SK-N-SH (cell line): ENCODE results near the gene ADAMTS6. TPM values are rescaled to one million over a fixed set of nuclear protein-coding genes. Genes with fewer than 3 reads are reported as not detected.
"Not testable (repeated sequence)": the region's sequence is repeated elsewhere in the genome, so short reads cannot be mapped to it uniquely, and the experiment has no call there.

Experiments
- CTCF ChIA-PET: fragments of 300-600, 350-600 bp; formaldehyde crosslinking; extraction: SDS; loops from one replicate; lab custom pipeline; 2021; lab: Yijun Ruan, JAX
- POLR2A ChIA-PET: fragments of 350-600 bp; sonication (Branson Sonifier 250); formaldehyde crosslinking; extraction: SDS; loops from one replicate; lab custom pipeline; 2020; ENCODE audit warnings: antibody characterized with exemption, inconsistent platforms; lab: Yijun Ruan, JAX
- DNase-seq: peaks from one replicate; pipeline ENCODE4 v3.0.0; 2012
- H2AFZ ChIP-seq: fragments of 200-600 bp; sonication (generic); 2 replicates; pipeline ENCODE4 v1.8.1; 2016; ENCODE audit warnings: antibody characterized with exemption, mild to moderate bottlenecking, low read depth
- H3F3A ChIP-seq: fragments of 200-600 bp; sonication (generic); replicated peaks from 2 replicates; pipeline ENCODE3; 2016; ENCODE audit warnings: antibody characterized with exemption, mild to moderate bottlenecking; ENCODE audit not compliant: insufficient read depth
- H3K27ac ChIP-seq, 2 experiments: fragments of 200-500 bp in 1 of 2; fragments of 200-600 bp in 1 of 2; sonication (Bioruptor generic) in 1 of 2; sonication (generic), shearing (Covaris generic) in 1 of 2; 2 replicates each; pipeline versions ENCODE4 v1.5.1 to v1.6.1; 2014 to 2016; ENCODE audit warnings: low read depth in 2 of 2, inconsistent platforms in 1 of 2, low read length in 1 of 2, mild to moderate bottlenecking in 1 of 2, mixed read lengths in 1 of 2
- H3K27me3 ChIP-seq: fragments of 200-600 bp; sonication (generic), shearing (Covaris generic); 2 replicates; pipeline ENCODE4 v1.6.1; 2016; ENCODE audit warnings: mixed run types; ENCODE audit not compliant: insufficient read depth
- H3K36me3 ChIP-seq, 2 experiments: fragments of 200-500 bp in 1 of 2; fragments of 200-600 bp in 1 of 2; sonication (Bioruptor generic) in 1 of 2; sonication (generic) in 1 of 2; replicated peaks in 1 of 2; 2 replicates each; pipeline versions ENCODE3 to v1.5.1; 2014 to 2016; ENCODE audit warnings: low read length in 1 of 2, mild to moderate bottlenecking in 1 of 2; ENCODE audit not compliant: insufficient read depth in 2 of 2, control insufficient read depth in 1 of 2
- H3K4me1 ChIP-seq, 2 experiments: fragments of 200-500 bp in 1 of 2; fragments of 200-600 bp in 1 of 2; sonication (Bioruptor generic) in 1 of 2; sonication (generic), shearing (Covaris generic) in 1 of 2; 2 replicates each; pipeline versions ENCODE4 v1.5.1 to v1.6.1; 2014 to 2016; ENCODE audit warnings: low read depth in 1 of 2, low read length in 1 of 2, mixed run types in 1 of 2; ENCODE audit not compliant: insufficient read depth in 2 of 2, control insufficient read depth in 1 of 2
- H3K4me2 ChIP-seq: fragments of 200-600 bp; sonication (generic), shearing (Covaris generic); 2 replicates; pipeline ENCODE4 v1.6.1; 2017; ENCODE audit warnings: mixed run types
- H3K4me3 ChIP-seq, 2 experiments: fragments of 200-500 bp in 1 of 2; fragments of 200-600 bp in 1 of 2; sonication (Bioruptor generic) in 1 of 2; sonication (generic), shearing (Covaris generic) in 1 of 2; 2 replicates each; pipeline versions ENCODE4 v1.5.1 to v1.8.1; 2014 to 2016; ENCODE audit warnings: low read depth in 2 of 2, inconsistent platforms in 1 of 2, low read length in 1 of 2, mild to moderate bottlenecking in 1 of 2, mixed read lengths in 1 of 2, moderate library complexity in 1 of 2
- H3K79me2 ChIP-seq: fragments of 200-600 bp; sonication (generic); 2 replicates; pipeline ENCODE4 v1.8.1; 2017; ENCODE audit warnings: mild to moderate bottlenecking; ENCODE audit not compliant: insufficient read depth
- H3K9ac ChIP-seq: fragments of 200-600 bp; sonication (generic); 2 replicates; pipeline ENCODE4 v1.6.1; 2017; ENCODE audit warnings: mixed run types
- H3K9me2 ChIP-seq: fragments of 200-600 bp; sonication (generic); 2 replicates; pipeline ENCODE4 v1.6.1; 2017; ENCODE audit warnings: mixed run types
- H3K9me3 ChIP-seq: fragments of 200-600 bp; sonication (generic); 2 replicates; pipeline ENCODE4 v1.6.1; 2017; ENCODE audit warnings: mixed run types, mild to moderate bottlenecking, moderate library complexity
- H4K20me1 ChIP-seq: fragments of 200-600 bp; sonication (generic); 2 replicates; pipeline ENCODE4 v1.6.1; 2017; ENCODE audit warnings: mild to moderate bottlenecking, mixed run types; ENCODE audit not compliant: insufficient read depth
- ELF1 ChIP-seq: IDR thresholded peaks from 2 replicates; pipeline ENCODE4 v1.4.0; 2012
- EZH2phosphoT487 ChIP-seq: fragments of 200-600 bp; sonication (generic); IDR thresholded peaks from 2 replicates; pipeline ENCODE4 v1.6.1; 2017; ENCODE audit warnings: low read depth, mixed run types, mild to moderate bottlenecking, antibody characterized with exemption, moderate library complexity, borderline replicate concordance
- FOSL2 ChIP-seq: IDR thresholded peaks from 2 replicates; pipeline ENCODE4 v1.4.0; 2012; ENCODE audit warnings: low read depth, mild to moderate bottlenecking, moderate library complexity, borderline replicate concordance
- FOXM1 ChIP-seq: IDR thresholded peaks from 2 replicates; pipeline ENCODE4 v1.4.0; 2012; ENCODE audit warnings: low read depth, mild to moderate bottlenecking
- NFIC ChIP-seq: IDR thresholded peaks from 2 replicates; pipeline ENCODE4 v1.4.0; 2012; ENCODE audit warnings: borderline replicate concordance
- PBX3 ChIP-seq: IDR thresholded peaks from 2 replicates; pipeline ENCODE4; 2012
- POLR2AphosphoS5 ChIP-seq: IDR thresholded peaks from 2 replicates; pipeline ENCODE4 v1.6.1; 2012; ENCODE audit warnings: low read depth, low read length
- RCOR1 ChIP-seq: fragments of 150-350 bp; IDR thresholded peaks from 2 replicates; pipeline ENCODE4 v1.6.1; 2017; ENCODE audit warnings: antibody characterized with exemption, low read length
- REST ChIP-seq: IDR thresholded peaks from 2 replicates; pipeline ENCODE4 v1.6.1; 2012; ENCODE audit warnings: mild to moderate bottlenecking, low read depth, low read length, moderate library complexity
- RFX5 ChIP-seq: IDR thresholded peaks from 2 replicates; pipeline ENCODE4 v1.6.1; 2012; ENCODE audit warnings: mild to moderate bottlenecking, improper control_type of control experiment, low read length
- RXRA ChIP-seq: IDR thresholded peaks from 2 replicates; pipeline ENCODE4 v1.4.0; 2012; ENCODE audit warnings: low read depth, mild to moderate bottlenecking, borderline replicate concordance
- TAF1 ChIP-seq: IDR thresholded peaks from 2 replicates; pipeline ENCODE4 v1.6.1; 2012; ENCODE audit warnings: low read depth, mild to moderate bottlenecking, low read length, moderate library complexity, borderline replicate concordance
- TCF12 ChIP-seq: IDR thresholded peaks from 2 replicates; pipeline ENCODE4 v1.4.0; 2012
- TEAD4 ChIP-seq: IDR thresholded peaks from 2 replicates; pipeline ENCODE4 v1.4.0; 2012; ENCODE audit warnings: mild to moderate bottlenecking, borderline replicate concordance; ENCODE audit not compliant: insufficient read depth
- ZBTB33 ChIP-seq: IDR thresholded peaks from 2 replicates; pipeline ENCODE4 v1.4.0; 2012; ENCODE audit warnings: low read depth, borderline replicate concordance
- WGBS: methylation state at CpG from one replicate; pipeline ENCODE4 v1.1.6; 2017; ENCODE audit warnings: low lambda C conversion rate; 5-methylcytosine and 5-hydroxymethylcytosine counted together
- polyA plus RNA-seq, 3 experiments: library from polyadenylated mRNA; depleted of rRNA; stranded (reverse); fragments of >200 nt; gene quantifications; 2 replicates each; pipeline ENCODE4 v1.2.3, GENCODE V29; 2012
- TF ChIP-seq, protein P1 (sequence below): fragments of 200-600 bp; sonication (generic); IDR thresholded peaks from 2 replicates; pipeline ENCODE4 v1.6.1; 2017; ENCODE audit warnings: antibody characterized with exemption, mild to moderate bottlenecking, moderate library complexity
- TF ChIP-seq, protein P2 (sequence below): IDR thresholded peaks from 2 replicates; pipeline ENCODE4 v1.4.0; 2012; ENCODE audit warnings: low read depth

The ADAMTS6 gene
- polyA plus RNA-seq, 1 of the 3 experiments (the other 2 are of a cell fraction): 15.0 TPM

- H3K4me1 ChIP-seq, H3K4me2 ChIP-seq, H3K27me3 ChIP-seq, H3K9me3 ChIP-seq, H3K9me2 ChIP-seq, H2AFZ ChIP-seq, H3K9ac ChIP-seq, H4K20me1 ChIP-seq, POLR2A ChIA-PET, H3K27ac ChIP-seq, H3K4me3 ChIP-seq, CTCF ChIA-PET, DNase-seq: not testable (repeated sequence)
- peaks cover 15% of the 10 kb centered on the region for H3F3A ChIP-seq
- 88% methylated on average over 15 of the region's 15 CpGs for WGBS
- H3K79me2 ChIP-seq: peaks cover 62% of the 10 kb centered on the region
- H3K36me3 ChIP-seq: peaks cover 0 to 32% of the 10 kb centered on the region in 2 experiments
Observed at GRCh38 chr5:65370505-65370904, 111.2 kb downstream of the ADAMTS6 start.

- Histone ChIP-seq H3K4me1 (no peaks in the 10 kb centered on the region; a peak in 1 of 4 replicates), H4K20me1 (no peaks in the 10 kb centered on the region), H2AFZ (no peak overlapping the region), H3F3A (peaks cover 23% of the 10 kb centered on the region), H3K4me2 (no peak overlapping the region), H3K79me2 (peaks cover 55% of the 10 kb centered on the region), H3K27ac (no peak overlapping the region), H3K9me3 (no peaks in the 10 kb centered on the region), H3K4me3 (no peak overlapping the region), H3K9ac (no peak overlapping the region), H3K27me3 (no peaks in the 10 kb centered on the region), H3K36me3 (peaks cover 0 to 51% of the 10 kb centered on the region in 2 experiments), H3K9me2 (no peaks in the 10 kb centered on the region)
- DNase-seq: peak; percentile 30
- TF ChIP-seq FOSL2 (no peak), POLR2AphosphoS5 (no peak), RCOR1 (no peak), TAF1 (no peak), ZBTB33 (no peak), REST (no peak), RXRA (no peak), NFIC (no peak), FOXM1 (no peak), ELF1 (no peak), RFX5 (no peak), PBX3 (no peak), EZH2phosphoT487 (no peak), TCF12 (no peak), TEAD4 (no peak)
- TF ChIP-seq, protein P1, sequence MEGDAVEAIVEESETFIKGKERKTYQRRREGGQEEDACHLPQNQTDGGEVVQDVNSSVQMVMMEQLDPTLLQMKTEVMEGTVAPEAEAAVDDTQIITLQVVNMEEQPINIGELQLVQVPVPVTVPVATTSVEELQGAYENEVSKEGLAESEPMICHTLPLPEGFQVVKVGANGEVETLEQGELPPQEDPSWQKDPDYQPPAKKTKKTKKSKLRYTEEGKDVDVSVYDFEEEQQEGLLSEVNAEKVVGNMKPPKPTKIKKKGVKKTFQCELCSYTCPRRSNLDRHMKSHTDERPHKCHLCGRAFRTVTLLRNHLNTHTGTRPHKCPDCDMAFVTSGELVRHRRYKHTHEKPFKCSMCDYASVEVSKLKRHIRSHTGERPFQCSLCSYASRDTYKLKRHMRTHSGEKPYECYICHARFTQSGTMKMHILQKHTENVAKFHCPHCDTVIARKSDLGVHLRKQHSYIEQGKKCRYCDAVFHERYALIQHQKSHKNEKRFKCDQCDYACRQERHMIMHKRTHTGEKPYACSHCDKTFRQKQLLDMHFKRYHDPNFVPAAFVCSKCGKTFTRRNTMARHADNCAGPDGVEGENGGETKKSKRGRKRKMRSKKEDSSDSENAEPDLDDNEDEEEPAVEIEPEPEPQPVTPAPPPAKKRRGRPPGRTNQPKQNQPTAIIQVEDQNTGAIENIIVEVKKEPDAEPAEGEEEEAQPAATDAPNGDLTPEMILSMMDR: no peak
- TF ChIP-seq, protein P2, sequence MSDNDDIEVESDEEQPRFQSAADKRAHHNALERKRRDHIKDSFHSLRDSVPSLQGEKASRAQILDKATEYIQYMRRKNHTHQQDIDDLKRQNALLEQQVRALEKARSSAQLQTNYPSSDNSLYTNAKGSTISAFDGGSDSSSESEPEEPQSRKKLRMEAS: no peak
- WGBS: 96% methylated on average over 2 of the region's 2 CpGs
- ChIA-PET POLR2A (no interaction called here), CTCF (interaction anchor here (1.3 to 1.4 kb wide), 2 partner anchors 18 to 117 kb away, joined by 3 read pairs; no protein-coding TSS in a partner anchor)
Observed at GRCh38 chr5:65366655-65367054, 115.1 kb downstream of the ADAMTS6 start.
